ENCODE data around the gene KRTAP8-1.

DNA sequence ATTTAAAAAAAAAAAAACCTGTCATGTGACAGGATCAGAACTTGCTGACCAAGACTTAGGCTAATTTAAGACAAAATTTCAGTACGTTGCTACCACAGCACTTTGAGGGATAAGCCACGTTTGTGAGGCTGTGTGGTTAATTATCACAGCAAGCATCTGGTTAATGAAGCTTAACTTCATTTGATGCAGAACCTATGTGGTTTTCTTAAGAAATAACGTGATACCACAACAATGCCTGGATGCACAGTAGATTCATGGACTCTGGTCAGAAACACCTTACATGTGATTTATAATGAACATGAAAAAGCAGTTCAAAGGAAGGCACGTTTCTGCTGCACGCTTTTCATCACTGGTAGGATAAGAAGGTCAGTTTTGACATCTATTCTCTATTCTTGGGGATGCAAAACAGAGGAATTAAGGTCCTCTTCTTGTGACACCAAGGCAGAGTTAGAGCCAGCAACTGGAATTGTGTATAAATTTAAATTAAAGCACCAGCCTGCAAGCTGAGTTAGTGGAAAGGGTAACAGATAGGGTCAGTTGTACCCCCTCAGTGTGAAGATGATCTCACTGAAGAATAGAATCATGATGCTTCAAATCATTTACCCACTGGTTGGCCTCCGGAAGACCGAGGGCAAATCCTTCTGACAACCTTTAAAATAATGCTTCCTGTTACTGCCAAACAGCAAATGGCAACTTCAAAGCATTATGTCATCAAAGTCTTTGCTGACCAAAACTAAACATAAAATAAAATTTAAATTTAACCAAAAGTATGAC is 6.0 kb upstream of the KRTAP8-1 start:
- TF ChIP-seq, protein P1, sequence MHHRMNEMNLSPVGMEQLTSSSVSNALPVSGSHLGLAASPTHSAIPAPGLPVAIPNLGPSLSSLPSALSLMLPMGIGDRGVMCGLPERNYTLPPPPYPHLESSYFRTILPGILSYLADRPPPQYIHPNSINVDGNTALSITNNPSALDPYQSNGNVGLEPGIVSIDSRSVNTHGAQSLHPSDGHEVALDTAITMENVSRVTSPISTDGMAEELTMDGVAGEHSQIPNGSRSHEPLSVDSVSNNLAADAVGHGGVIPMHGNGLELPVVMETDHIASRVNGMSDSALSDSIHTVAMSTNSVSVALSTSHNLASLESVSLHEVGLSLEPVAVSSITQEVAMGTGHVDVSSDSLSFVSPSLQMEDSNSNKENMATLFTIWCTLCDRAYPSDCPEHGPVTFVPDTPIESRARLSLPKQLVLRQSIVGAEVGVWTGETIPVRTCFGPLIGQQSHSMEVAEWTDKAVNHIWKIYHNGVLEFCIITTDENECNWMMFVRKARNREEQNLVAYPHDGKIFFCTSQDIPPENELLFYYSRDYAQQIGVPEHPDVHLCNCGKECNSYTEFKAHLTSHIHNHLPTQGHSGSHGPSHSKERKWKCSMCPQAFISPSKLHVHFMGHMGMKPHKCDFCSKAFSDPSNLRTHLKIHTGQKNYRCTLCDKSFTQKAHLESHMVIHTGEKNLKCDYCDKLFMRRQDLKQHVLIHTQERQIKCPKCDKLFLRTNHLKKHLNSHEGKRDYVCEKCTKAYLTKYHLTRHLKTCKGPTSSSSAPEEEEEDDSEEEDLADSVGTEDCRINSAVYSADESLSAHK (tag by site-specific recombination; IDR thresholded peaks at IDR 0.05): no peak
- TF ChIP-seq ZBTB1 (tag by site-specific recombination; IDR thresholded peaks at IDR 0.05): no peak
- TF ChIP-seq, protein P2, sequence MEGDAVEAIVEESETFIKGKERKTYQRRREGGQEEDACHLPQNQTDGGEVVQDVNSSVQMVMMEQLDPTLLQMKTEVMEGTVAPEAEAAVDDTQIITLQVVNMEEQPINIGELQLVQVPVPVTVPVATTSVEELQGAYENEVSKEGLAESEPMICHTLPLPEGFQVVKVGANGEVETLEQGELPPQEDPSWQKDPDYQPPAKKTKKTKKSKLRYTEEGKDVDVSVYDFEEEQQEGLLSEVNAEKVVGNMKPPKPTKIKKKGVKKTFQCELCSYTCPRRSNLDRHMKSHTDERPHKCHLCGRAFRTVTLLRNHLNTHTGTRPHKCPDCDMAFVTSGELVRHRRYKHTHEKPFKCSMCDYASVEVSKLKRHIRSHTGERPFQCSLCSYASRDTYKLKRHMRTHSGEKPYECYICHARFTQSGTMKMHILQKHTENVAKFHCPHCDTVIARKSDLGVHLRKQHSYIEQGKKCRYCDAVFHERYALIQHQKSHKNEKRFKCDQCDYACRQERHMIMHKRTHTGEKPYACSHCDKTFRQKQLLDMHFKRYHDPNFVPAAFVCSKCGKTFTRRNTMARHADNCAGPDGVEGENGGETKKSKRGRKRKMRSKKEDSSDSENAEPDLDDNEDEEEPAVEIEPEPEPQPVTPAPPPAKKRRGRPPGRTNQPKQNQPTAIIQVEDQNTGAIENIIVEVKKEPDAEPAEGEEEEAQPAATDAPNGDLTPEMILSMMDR (tag by site-specific recombination; IDR thresholded peaks at IDR 0.05): no peak
- no peak for TF ChIP-seq ZNF776 (tag by site-specific recombination; IDR thresholded peaks at IDR 0.05; ENCODE audit: borderline replicate concordance)
- TF ChIP-seq ZNF335 (tag by site-specific recombination; conservative IDR thresholded peaks at IDR 0.05): no peak
- TF ChIP-seq, protein P3, sequence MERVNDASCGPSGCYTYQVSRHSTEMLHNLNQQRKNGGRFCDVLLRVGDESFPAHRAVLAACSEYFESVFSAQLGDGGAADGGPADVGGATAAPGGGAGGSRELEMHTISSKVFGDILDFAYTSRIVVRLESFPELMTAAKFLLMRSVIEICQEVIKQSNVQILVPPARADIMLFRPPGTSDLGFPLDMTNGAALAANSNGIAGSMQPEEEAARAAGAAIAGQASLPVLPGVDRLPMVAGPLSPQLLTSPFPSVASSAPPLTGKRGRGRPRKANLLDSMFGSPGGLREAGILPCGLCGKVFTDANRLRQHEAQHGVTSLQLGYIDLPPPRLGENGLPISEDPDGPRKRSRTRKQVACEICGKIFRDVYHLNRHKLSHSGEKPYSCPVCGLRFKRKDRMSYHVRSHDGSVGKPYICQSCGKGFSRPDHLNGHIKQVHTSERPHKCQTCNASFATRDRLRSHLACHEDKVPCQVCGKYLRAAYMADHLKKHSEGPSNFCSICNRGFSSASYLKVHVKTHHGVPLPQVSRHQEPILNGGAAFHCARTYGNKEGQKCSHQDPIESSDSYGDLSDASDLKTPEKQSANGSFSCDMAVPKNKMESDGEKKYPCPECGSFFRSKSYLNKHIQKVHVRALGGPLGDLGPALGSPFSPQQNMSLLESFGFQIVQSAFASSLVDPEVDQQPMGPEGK (tag by site-specific recombination; IDR thresholded peaks at IDR 0.05): no peak

Measured in HEK293 (cell line).